SK-N-SH treated with all-trans-retinoic acid at 6 μM for 48 hours (cell line): ENCODE measurements around the gene SLC12A8.

Experiments used
- CREB5 ChIP-seq: fragments of 250-450 bp; sonication (Bioruptor Pico); IDR thresholded peaks from 2 replicates; pipeline ENCODE4 v1.5.1; 2020; ENCODE audit warnings: low read depth, mild to moderate bottlenecking, moderate library complexity
- OSR1 ChIP-seq: fragments of 250-450 bp; sonication (Bioruptor Pico); IDR thresholded peaks from 2 replicates; pipeline ENCODE4 v1.8.0; 2022; ENCODE audit warnings: moderate library complexity, mild to moderate bottlenecking, inconsistent platforms
- POU6F1 ChIP-seq: fragments of 250-450 bp; sonication (Bioruptor Pico); IDR thresholded peaks from 2 replicates; pipeline ENCODE4 v1.8.0; 2021; ENCODE audit warnings: low read depth, mild to moderate bottlenecking, moderate library complexity, borderline replicate concordance
- RARB ChIP-seq: fragments of 250-450 bp; sonication (Bioruptor Pico); IDR thresholded peaks from 2 replicates; pipeline ENCODE4 v1.8.0; 2021; ENCODE audit warnings: mild to moderate bottlenecking, moderate library complexity
- TOX ChIP-seq: fragments of 250-450 bp; sonication (Bioruptor Pico); IDR thresholded peaks from 2 replicates; pipeline ENCODE4 v1.8.0; 2021; ENCODE audit warnings: mild to moderate bottlenecking, moderate library complexity, borderline replicate concordance
- ZC3H10 ChIP-seq: fragments of 250-450 bp; sonication (Bioruptor Pico); IDR thresholded peaks from 2 replicates; pipeline ENCODE4 v1.5.1; 2021; ENCODE audit warnings: mild to moderate bottlenecking, moderate library complexity
- ZFP3 ChIP-seq: fragments of 250-450 bp; sonication (Bioruptor Pico); IDR thresholded peaks from 2 replicates; pipeline ENCODE4 v1.5.0; 2020; ENCODE audit warnings: mild to moderate bottlenecking, moderate library complexity

DNA sequence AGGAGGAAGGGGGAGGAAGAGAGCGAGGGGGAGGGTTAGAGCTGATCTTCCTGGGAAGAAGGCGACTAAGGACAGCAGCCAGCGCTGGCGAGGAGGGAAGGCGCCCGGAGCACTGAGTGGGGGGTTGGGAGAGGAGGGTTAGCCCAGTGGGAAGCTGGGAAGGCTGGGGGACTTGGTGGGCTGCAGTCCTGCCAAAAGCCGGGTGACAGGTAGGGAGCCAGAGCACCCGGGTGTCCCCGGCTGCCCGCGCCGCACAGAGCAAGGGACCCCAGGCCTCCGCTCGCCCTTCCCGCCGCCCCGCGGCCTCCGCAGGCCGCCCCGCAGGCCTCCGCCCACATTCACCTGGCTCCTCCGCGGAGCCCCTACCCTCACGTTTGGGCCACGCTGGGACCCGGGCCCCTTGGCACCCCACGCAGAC, 448 bp downstream of the SLC12A8 start:
- no peak for TF ChIP-seq TOX (CRISPR knock-in tag)
- TF ChIP-seq OSR1: no peak
- no peak for TF ChIP-seq CREB5 (CRISPR knock-in tag)
- TF ChIP-seq ZFP3 (CRISPR knock-in tag): no peak
- no peak for TF ChIP-seq RARB (CRISPR knock-in tag)
- no peak for TF ChIP-seq POU6F1
- no peak for TF ChIP-seq ZC3H10 (CRISPR knock-in tag)
